Thymus (tissue), 14 donors: ENCODE measurements around the gene ICAM2. TPM values are rescaled to one million over a fixed set of nuclear protein-coding genes. Genes with fewer than 3 reads are reported as not detected.
A peak's percentile ranks its signal among the peaks of the same experiment; 100 is the strongest.

ENCODE experiments used
- DNase-seq, 9 donors: peaks; one replicate each; pipeline ENCODE4 v3.0.0-alpha.2; 2013; ENCODE audit warnings: low spot score in 9 of 9, low read depth in 6 of 9, missing footprints in 1 of 9
- H3K27ac ChIP-seq, 2 donors: one replicate each; pipeline ENCODE4 v1.5.1; 2013; ENCODE audit warnings: control low read depth in 1 of 2, low read depth in 1 of 2, low read length in 1 of 2, mild to moderate bottlenecking in 1 of 2, moderate library complexity in 1 of 2
- H3K27me3 ChIP-seq, 2 donors: one replicate each; pipeline ENCODE4 v1.5.1; 2013; ENCODE audit warnings: low read length in 1 of 2; ENCODE audit not compliant: control insufficient read depth in 2 of 2, insufficient read depth in 1 of 2
- H3K36me3 ChIP-seq, 2 donors: one replicate each; pipeline ENCODE4 v1.5.1; 2013; ENCODE audit warnings: low read length in 1 of 2, mild to moderate bottlenecking in 1 of 2, moderate library complexity in 1 of 2; ENCODE audit not compliant: control insufficient read depth in 2 of 2, insufficient read depth in 2 of 2
- H3K4me1 ChIP-seq, 2 donors: one replicate each; pipeline ENCODE4 v1.5.1; 2013; ENCODE audit warnings: low read length in 2 of 2; ENCODE audit not compliant: control insufficient read depth in 2 of 2, insufficient read depth in 2 of 2
- H3K4me3 ChIP-seq, 2 donors: one replicate each; pipeline ENCODE4 v1.5.1; 2013; ENCODE audit warnings: low read length in 2 of 2, control low read depth in 1 of 2, mild to moderate bottlenecking in 1 of 2
- H3K9me3 ChIP-seq, 2 donors: one replicate each; pipeline ENCODE4 v1.5.1; 2013; ENCODE audit warnings: low read length in 1 of 2, mild to moderate bottlenecking in 1 of 2; ENCODE audit not compliant: control insufficient read depth in 2 of 2, insufficient read depth in 1 of 2
- WGBS: extraction: QIAGEN DNeasy Blood & Tissue Kit; methylation state at CpG from one replicate; pipeline ENCODE4 v1.1.7; 2013; 5-methylcytosine and 5-hydroxymethylcytosine counted together
- long read RNA-seq, 10 donors: transcript quantifications; one replicate each; lab custom pipeline, GENCODE V29; 2026
- polyA plus RNA-seq: library from polyadenylated mRNA; stranded (reverse); fragments of 200-250 nt; gene quantifications from one replicate; pipeline ENCODE4 v1.2.3, GENCODE V29; 2013
- total RNA-seq: library from RNA; stranded (reverse); fragments of 120-200 nt; gene quantifications from one replicate; pipeline ENCODE4 v1.2.4, GENCODE V29; 2013
- donor health status: healthy.

ICAM2 gene
- 53.9 TPM for total RNA-seq
- 38.6 TPM for polyA plus RNA-seq
- long read RNA-seq, donor 1, partial matches to known transcripts: 0 of 4 reads
- long read RNA-seq, donor 1, other reads (novel, unspliced or antisense): 0 of 4 reads
- long read RNA-seq, donor 2: 0 reads
- long read RNA-seq, donor 3, transcript ICAM2-203 (4 exons, 1,221 nt): minor isoform, 7 of 27 reads
- long read RNA-seq, donor 3, transcript ICAM2-208 (5 exons, 1,103 nt): major isoform, 17 of 27 reads
- long read RNA-seq, donor 3, partial matches to known transcripts: 0 of 27 reads
- long read RNA-seq, donor 3, other reads (novel, unspliced or antisense): 0 of 27 reads
- long read RNA-seq, donor 4, transcript ICAM2-208 (5 exons, 1,103 nt): major isoform, 6 of 8 reads
- long read RNA-seq, donor 4, partial matches to known transcripts: 0 of 8 reads
- long read RNA-seq, donor 4, other reads (novel, unspliced or antisense): 0 of 8 reads
- long read RNA-seq, donor 5, transcript ICAM2-208 (5 exons, 1,103 nt): major isoform, 23 of 42 reads
- long read RNA-seq, donor 5, transcript ICAM2-203 (4 exons, 1,221 nt): minor isoform, 11 of 42 reads
- long read RNA-seq, donor 5, partial matches to known transcripts: 5 of 42 reads
- long read RNA-seq, donor 5, other reads (novel, unspliced or antisense): 0 of 42 reads
- long read RNA-seq, donor 6, transcript ICAM2-208 (5 exons, 1,103 nt): major isoform, 17 of 21 reads
- long read RNA-seq, donor 6, partial matches to known transcripts: 0 of 21 reads
- long read RNA-seq, donor 6, other reads (novel, unspliced or antisense): 0 of 21 reads
- long read RNA-seq, donor 7, transcript ICAM2-208 (5 exons, 1,103 nt): major isoform, 12 of 21 reads
- long read RNA-seq, donor 7, transcript ICAM2-203 (4 exons, 1,221 nt): minor isoform, 6 of 21 reads
- long read RNA-seq, donor 7, partial matches to known transcripts: 0 of 21 reads
- long read RNA-seq, donor 7, other reads (novel, unspliced or antisense): 0 of 21 reads
- long read RNA-seq, donor 8, transcript ICAM2-208 (5 exons, 1,103 nt): major isoform, 7 of 9 reads
- long read RNA-seq, donor 8, partial matches to known transcripts: 0 of 9 reads
- long read RNA-seq, donor 8, other reads (novel, unspliced or antisense): 0 of 9 reads
- long read RNA-seq, donor 9, transcript ICAM2-208 (5 exons, 1,103 nt): major isoform, 8 of 9 reads
- long read RNA-seq, donor 9, partial matches to known transcripts: 0 of 9 reads
- long read RNA-seq, donor 9, other reads (novel, unspliced or antisense): 0 of 9 reads
- long read RNA-seq, donor 10, transcript ICAM2-208 (5 exons, 1,103 nt): major isoform, 10 of 12 reads
- long read RNA-seq, donor 10, partial matches to known transcripts: 0 of 12 reads
- long read RNA-seq, donor 10, other reads (novel, unspliced or antisense): 0 of 12 reads

- Histone ChIP-seq H3K27me3 (no peaks in the 10 kb centered on the region), H3K4me3 (peak within 1 kb of the TSS; percentile 57 to 61), H3K9me3 (peaks cover 0 to 3% of the 10 kb centered on the region in 2 donors), H3K27ac (peak within 1 kb of the TSS; percentile 93 to 97), H3K36me3 (no peaks in the 10 kb centered on the region), H3K4me1 (peaks cover 31 to 64% of the 10 kb centered on the region in 2 donors)
- DNase-seq: peak; percentile 76 to 95 (median 88)
- under 1% methylated on average over 23 of the region's 23 CpGs for WGBS
Measured at GRCh38 chr17:64020056-64020766, at the start of gene ICAM2. ICAM2 (minus strand) TSS chr17:64020633; CDS start chr17:64006691, 13,942 bp downstream.

GRCh38 chr17:64070213-64070612, 49.8 kb upstream of the ICAM2 start:
- 99% methylated on average over 3 of the region's 3 CpGs for WGBS
- Histone ChIP-seq H3K27ac (no peak overlapping the region), H3K4me1 (peaks cover 10 to 25% of the 10 kb centered on the region in 2 donors), H3K9me3 (peaks cover 2 to 11% of the 10 kb centered on the region in 2 donors), H3K27me3 (no peaks in the 10 kb centered on the region), H3K4me3 (no peak overlapping the region), H3K36me3 (peaks cover 45 to 64% of the 10 kb centered on the region in 2 donors)
- DNase-seq: no peak

- Histone ChIP-seq H3K9me3 (peaks cover 2 to 11% of the 10 kb centered on the region in 2 donors), H3K4me1 (peaks cover 10 to 33% of the 10 kb centered on the region in 2 donors), H3K27me3 (no peaks in the 10 kb centered on the region), H3K4me3 (no peak overlapping the region), H3K27ac (no peak overlapping the region), H3K36me3 (peaks cover 45 to 59% of the 10 kb centered on the region in 2 donors)
- DNase-seq: no peak
- WGBS: 96% methylated on average over 1 of the region's 1 CpG
Measured at GRCh38 chr17:64069143-64069542, 48.7 kb upstream of the ICAM2 start.

- 95% methylated on average over 3 of the region's 3 CpGs for WGBS
- Histone ChIP-seq H3K27ac (peak overlapping the region in 1 of 2 donors; percentile 81), H3K4me1 (peaks cover 10 to 36% of the 10 kb centered on the region in 2 donors)
Measured at GRCh38 chr17:64067657-64068056, 47.2 kb upstream of the ICAM2 start.

GRCh38 chr17:64066716-64067115, 46.3 kb upstream of the ICAM2 start:
- Histone ChIP-seq H3K9me3 (peaks cover 2 to 11% of the 10 kb centered on the region in 2 donors), H3K4me3 (no peak overlapping the region), H3K27ac (peak overlapping the region; percentile 67 to 81), H3K36me3 (peaks cover 47 to 54% of the 10 kb centered on the region in 2 donors), H3K27me3 (no peaks in the 10 kb centered on the region), H3K4me1 (peaks cover 10 to 37% of the 10 kb centered on the region in 2 donors)
- WGBS: 78% methylated on average over 7 of the region's 7 CpGs
- peak in 5 of 9 donors; percentile 37 to 86 (median 64) for DNase-seq

More at GRCh38 chr17:64067657-64068056, 47.2 kb upstream of the ICAM2 start:
- Histone ChIP-seq H3K27me3 (no peaks in the 10 kb centered on the region), H3K36me3 (peaks cover 50 to 54% of the 10 kb centered on the region in 2 donors), H3K9me3 (peaks cover 2 to 11% of the 10 kb centered on the region in 2 donors), H3K4me3 (no peak overlapping the region)
- DNase-seq: peak in 1 of 9 donors; percentile 13

- 80% methylated on average over 8 of the region's 8 CpGs for WGBS
- H3K27ac ChIP-seq: no peak overlapping the region
- peaks cover 17 to 48% of the 10 kb centered on the region in 2 donors for H3K4me1 ChIP-seq
- H3K4me3 ChIP-seq: no peak overlapping the region
- H3K9me3 ChIP-seq: peaks cover 0 to 11% of the 10 kb centered on the region in 2 donors
- H3K36me3 ChIP-seq: peaks cover 31 to 46% of the 10 kb centered on the region in 2 donors
- DNase-seq: no peak
- H3K27me3 ChIP-seq: no peaks in the 10 kb centered on the region
Measured at GRCh38 chr17:64065161-64065560, 44.7 kb upstream of the ICAM2 start.

GRCh38 chr17:64064331-64064730, 43.9 kb upstream of the ICAM2 start:
- no peaks in the 10 kb centered on the region for H3K27me3 ChIP-seq
- 96% methylated on average over 9 of the region's 9 CpGs for WGBS
- peaks cover 24 to 57% of the 10 kb centered on the region in 2 donors for H3K4me1 ChIP-seq
- peaks cover 29 to 41% of the 10 kb centered on the region in 2 donors for H3K36me3 ChIP-seq
- no peak overlapping the region for H3K4me3 ChIP-seq
- H3K27ac ChIP-seq: no peak overlapping the region
- H3K9me3 ChIP-seq: peaks cover 0 to 3% of the 10 kb centered on the region in 2 donors
- DNase-seq: no peak

- Histone ChIP-seq H3K36me3 (peaks cover 27 to 35% of the 10 kb centered on the region in 2 donors), H3K27ac (no peak overlapping the region), H3K4me1 (peaks cover 26 to 60% of the 10 kb centered on the region in 2 donors), H3K27me3 (no peaks in the 10 kb centered on the region), H3K4me3 (no peak overlapping the region), H3K9me3 (no peaks in the 10 kb centered on the region)
- WGBS: 62% methylated on average over 16 of the region's 16 CpGs
- peak in 3 of 9 donors; percentile 62 to 71 (median 70) for DNase-seq
Measured at GRCh38 chr17:64063766-64064224, 43.4 kb upstream of the ICAM2 start.
